D721Med (cell line): Measurements from ENCODE around the gene SRPRB.

ENCODE experiments used
- DNase-seq: peaks from one replicate; pipeline ENCODE4 v3.0.0; 2011; ENCODE audit warnings: low spot score; ENCODE audit not compliant: insufficient read length
- FAIRE-seq: peaks from 2 replicates; lab custom pipeline; 2011; peaks lifted over from hg19 to GRCh38; lab: Jason Lieb, UNC
- CTCF ChIP-seq: IDR thresholded peaks from 2 replicates; pipeline ENCODE4 v1.5.1; 2012; ENCODE audit warnings: mild to moderate bottlenecking, control low read depth; ENCODE audit not compliant: insufficient read depth; ENCODE audit errors: missing control alignments

SRPRB gene

GRCh38 chr3:133838296-133838789, 32.7 kb downstream of the SRPRB start:
- no peak for TF ChIP-seq CTCF
- DNase-seq, result no peak
- FAIRE-seq, result no peak

DNA sequence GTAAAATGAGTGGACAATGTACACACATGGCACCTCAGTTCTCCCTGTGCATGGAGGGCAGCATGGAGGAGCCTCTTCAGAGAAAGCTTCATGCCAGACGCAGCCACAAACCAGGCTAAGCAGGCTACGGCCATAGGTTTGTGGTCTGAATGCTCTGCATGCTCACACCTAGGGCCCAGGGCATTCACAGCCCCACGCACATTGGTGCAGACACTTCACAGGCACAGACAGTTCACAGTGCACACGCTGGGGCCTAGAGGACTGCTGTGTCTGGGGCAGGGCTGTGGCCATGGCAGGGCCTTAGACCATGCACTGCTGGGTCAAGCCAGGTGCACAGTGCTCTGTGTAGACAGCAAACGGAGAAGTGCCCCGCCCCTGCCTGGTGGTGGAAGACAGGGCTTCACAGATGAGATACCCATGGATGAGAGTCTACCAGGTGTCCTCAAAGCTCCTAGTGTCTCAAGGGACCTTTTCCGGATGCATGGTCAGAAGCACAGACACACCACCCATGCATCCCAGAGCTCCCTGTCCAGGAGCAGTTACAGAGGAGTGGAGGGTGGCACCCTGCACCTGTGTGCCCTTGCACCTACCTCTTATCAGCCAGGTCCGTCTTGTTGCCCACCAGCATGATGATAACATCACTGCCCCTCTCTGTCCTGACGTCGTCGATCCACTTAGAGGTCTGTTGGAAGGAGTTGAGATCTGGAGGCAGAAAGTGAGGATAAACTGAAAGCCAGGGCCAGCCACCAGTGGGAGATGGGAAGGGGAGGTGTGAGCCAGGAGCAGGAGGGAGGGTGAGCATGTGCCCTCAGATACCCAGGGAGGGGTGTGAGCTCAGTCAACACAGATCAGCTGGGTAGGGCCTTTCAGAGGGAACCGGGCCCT, 33.5 kb downstream of the SRPRB start:
- no peak for DNase-seq
- TF ChIP-seq CTCF, result no peak
- FAIRE-seq, result no peak

DNA sequence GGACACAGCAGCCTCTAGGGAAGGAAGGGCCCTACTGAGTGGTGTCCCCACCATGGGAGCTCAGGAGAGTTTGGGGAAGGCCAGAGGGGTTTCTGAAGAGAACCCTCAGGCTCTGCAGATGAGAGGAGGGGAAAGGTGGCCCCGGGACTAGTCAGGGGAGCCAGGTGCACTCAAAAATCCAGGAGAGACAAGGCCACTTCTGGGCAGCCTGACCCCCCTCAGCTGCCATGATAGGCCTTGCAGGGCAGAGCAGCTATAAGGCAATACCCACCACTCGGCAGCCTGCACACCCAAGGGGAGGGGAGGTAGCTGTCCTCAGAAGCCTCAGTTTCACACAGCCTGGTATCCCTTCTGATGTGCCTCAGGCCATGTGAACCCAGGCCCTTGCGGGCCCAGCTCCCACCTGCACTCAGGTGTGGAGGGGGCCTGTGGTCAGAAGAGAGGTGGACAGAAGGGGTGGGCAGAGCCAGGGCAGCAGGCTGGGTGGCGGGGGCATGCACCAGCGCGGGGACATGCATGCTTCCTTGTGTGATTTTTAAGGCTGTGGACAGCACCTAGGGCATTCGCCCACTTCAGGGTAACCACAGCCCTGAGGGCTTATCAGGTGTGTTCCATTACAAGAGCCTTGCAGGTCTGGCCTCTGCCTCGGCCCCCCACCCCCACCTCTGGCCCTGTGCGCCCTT, 34.6 kb downstream of the SRPRB start:
- FAIRE-seq (no peak), DNase-seq (no peak)
- TF ChIP-seq CTCF, result no peak

DNA sequence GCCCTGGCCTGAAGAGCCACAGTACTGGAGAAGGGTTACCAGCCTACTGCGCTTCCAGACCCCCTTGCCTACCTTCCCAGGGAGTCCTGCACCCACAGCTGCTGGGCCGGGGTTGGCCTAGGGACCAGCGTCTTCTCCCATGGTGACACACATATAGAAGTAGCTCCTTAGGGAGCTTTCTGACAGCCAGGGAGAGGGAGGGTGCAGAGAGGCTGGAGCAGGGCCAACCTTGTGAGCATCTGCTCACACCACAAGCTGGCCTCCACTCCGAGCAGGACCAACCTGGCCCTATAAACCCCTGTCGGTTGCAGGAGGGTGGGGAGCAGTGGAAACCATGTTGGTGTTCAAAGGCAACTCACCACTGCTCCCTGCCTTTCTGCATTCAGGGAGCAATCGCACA, 35.2 kb downstream of the SRPRB start:
- no peak for TF ChIP-seq CTCF
- DNase-seq (no peak), FAIRE-seq (no peak)

DNA sequence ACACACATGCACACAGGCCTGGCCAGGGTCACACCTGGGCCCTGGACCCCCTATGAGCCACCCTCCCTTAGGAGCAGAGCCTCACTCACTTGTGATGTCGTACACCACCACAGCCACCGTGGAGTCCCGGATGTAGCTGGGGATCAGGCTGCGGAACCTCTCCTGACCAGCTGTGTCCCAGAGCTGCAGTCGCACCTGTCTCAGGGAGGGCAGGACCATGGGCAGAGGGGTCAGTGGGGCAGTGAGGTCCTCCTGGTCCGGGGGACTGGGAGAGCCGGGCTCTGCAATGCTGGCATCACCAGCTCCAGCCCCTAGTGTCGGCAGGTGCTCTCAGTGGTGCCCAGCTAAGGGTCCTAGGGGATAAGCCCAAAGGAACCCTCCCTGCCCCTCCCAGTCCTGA, 35.6 kb downstream of the SRPRB start:
- no peak for TF ChIP-seq CTCF
- FAIRE-seq (no peak), DNase-seq (no peak)

- no peak for FAIRE-seq
- TF ChIP-seq CTCF, result no peak
- DNase-seq, result no peak
Observed at GRCh38 chr3:133842158-133842557, 36.5 kb downstream of the SRPRB start.

DNA sequence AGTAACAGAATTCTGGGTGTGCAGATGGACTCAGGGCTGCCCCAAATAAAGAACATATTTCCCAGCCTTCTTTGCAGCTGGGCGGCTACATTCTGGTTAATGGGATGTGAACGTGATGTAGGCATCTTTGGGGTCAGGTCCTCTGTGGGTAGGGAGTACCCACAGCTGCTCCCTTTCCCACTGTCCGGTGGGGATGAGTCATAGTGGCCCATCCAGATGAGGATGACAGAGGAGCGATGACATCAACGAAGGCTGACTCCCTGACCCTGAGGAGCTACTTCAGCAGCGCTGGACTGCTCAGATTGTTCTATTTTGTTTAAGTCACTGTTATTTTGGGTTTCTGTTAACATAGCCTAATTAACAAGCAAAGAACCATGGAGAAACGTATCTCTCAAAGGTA, 38.0 kb downstream of the SRPRB start:
- DNase-seq, result no peak
- no peak for FAIRE-seq

More for the DNA sequence above, 38.0 kb downstream of the SRPRB start:
- no peak for TF ChIP-seq CTCF
